HG03520 (cell line): ENCODE results near the gene RANBP9.

Experiments
- ATAC-seq: cut with Tn5 transposase; IDR thresholded peaks from one replicate; pipeline ENCODE4 v1.9.1; 2021; ENCODE audit warnings: mild to moderate bottlenecking, moderate library complexity; ENCODE audit not compliant: unreplicated experiment

RANBP9 gene

DNA sequence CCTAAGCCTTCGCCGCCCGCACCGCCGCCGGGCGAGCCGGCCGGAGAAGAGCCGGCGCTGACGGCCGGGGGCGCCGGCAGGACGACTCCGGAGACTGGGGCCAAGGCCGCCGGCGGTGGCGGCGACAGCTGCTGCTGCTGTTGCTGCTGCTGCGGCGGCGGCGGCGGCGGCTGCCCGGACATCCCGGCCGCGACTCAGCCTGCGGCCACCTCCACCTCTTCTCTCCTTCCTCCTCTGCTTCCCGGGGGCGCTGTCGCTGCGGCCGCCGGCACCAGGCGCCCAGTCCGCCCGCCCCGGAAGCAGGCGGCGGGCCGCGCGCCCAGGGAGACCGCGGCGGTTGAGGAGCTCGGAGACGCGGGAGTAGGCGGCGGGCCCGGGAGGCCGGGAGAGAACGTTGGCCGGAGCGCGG is 307 bp downstream of the RANBP9 start:
- ATAC-seq: peak; percentile 40

DNA sequence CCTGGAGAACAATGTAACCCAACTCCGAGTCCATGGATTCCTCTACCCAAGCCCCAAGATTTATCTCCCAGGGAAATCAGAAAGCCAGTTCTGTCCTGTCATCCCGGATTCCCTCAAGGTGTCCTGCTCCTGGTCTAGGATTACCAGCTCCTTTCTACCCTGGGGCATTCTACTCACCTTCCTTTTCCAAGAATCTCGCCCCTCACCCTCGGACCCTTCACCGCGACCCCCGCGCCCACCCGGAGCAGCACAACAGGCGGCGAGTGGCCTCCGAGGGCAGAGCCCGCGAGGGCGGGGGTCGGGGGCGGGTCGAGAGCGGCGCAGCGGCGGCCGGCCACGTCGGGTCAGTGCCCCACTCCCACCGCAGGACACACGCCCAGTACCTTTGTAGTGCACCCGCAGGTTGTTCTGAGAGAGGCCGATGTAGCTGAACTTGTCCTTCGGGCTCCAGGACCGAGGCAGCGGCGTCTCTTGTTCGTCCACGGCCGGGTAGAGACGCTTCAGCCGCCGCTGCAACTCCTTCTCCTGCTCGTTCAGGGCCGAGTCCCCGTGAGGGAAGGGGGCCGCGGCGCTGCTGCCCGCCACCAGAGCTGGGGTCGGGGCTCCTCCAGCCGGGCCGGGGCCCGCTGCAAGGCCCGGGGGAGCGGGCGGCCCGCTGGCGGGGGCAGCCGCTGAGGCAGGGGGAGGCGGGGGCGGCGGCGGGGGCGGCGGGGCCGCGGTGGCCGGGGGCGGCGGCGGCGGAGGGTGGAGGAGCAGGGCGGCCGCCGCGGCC is 897 bp downstream of the RANBP9 start:
- no peak for ATAC-seq

DNA sequence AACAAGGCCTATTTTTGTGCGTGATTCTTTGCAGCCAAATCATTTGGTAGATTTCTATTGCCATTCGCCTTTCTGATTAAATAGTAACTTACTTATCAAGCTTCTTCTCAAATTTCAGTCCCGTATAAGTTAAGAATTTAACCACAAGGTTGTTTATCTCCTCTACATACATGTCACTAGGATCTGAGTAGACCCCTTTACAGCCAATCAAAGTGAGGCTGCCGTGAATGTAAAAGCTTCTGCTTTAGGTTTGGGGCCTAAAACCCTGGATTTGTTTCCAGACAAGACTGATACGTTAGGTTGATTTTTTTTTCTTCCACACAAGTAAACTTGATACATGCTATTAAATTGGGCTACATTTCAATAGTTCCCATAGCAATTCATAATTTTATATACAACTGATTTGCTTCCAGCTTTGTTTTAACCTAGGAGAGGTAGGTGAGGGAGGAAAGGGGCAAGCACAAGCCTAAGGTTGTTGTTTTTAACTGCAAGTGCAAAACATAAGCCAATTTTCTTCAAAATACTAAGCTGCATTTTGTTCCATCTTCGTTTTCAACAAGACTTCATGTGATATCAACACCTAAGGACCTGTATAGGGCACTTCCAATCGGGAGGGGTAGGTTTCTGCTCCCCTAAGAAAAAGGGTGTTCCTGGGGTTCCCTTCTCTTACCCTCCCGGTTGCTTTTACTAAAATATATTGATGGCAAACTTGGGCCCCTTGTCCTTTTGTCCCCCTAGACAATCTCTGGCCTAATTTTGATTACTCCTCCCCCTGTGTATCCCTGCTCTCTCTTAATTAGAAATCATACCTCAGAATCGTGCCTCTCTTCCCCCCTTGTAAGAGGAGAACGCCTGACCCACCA is 1.7 kb downstream of the RANBP9 start:
- ATAC-seq: no peak

DNA sequence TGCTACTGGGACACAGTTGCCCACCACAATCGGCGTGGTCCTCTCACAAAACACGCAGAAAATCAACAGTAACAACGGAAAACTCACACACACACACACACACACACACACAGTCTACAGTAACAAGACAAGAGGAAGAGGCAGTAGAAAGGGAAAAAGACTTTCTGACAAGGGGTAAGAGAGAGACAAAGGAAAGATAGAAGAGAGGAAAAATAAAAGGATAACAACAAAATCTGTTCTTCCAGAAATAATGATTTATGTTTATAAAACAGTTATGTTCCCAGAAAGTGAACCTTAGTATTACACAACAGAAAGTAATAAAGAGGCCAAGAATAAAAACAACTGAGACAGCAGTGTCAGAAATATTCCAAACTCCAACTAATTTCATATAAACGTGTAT is 2.9 kb downstream of the RANBP9 start:
- no peak for ATAC-seq

DNA sequence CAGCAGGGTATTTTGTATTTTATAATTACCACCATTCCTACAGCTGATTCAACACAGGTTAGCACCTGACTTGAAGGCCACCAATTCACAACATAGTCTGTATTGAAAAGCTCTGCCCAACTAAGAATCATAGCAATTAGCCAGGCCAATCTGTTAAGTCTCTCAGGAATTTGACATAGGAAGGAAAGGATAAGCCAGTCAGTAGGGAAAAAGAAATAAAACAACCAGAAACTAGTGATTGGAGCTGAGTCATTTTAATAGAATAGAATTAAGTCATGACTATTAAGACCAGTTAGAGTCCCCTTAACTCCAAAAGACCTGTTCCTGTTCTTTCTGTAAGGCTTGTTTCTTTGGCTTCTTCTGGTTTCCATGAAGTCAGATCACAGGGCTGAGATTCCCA is 8.1 kb downstream of the RANBP9 start:
- no peak for ATAC-seq

DNA sequence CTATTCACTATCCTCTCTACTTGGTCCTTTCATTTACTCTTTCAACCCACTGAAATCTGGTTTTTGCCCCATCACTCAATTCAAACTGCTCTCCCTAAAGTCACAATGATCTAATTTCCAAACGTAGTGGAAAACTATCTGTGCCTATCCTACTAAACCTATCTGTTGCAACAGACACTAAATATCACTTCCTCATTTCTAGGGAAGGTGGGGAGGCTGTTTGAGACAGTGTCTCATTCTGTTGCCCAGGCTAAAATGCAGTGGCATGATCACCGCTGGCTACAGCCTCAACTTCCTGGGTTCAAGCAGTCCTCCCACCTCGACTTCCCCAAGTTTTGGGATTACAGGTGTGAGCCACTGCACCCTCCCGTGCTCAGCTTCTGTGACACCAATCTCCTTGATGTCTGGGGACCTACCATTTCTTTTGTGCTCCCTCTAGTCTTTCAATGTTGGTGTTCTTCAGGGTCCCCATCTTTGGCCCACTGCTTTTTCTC is 8.8 kb downstream of the RANBP9 start:
- ATAC-seq: no peak

DNA sequence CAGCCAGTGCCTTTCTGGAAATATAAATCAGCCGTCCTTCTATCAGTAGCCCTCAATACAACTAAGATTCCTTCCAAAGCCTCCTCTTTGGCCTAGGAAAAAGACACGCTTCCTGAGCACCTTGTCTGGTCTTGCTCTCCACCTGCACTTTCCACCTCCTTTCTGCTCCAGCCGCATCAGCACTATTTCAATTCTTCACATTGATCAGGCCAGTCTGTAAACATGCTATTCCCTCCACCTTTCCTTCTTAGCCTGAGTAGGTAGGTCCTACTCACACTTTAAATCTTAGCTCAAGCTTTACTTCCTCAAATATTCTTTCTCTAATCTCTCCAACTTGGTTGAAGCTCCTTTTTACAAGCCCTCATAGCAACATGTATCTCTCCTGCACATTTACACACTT is 11.4 kb downstream of the RANBP9 start:
- no peak for ATAC-seq

DNA sequence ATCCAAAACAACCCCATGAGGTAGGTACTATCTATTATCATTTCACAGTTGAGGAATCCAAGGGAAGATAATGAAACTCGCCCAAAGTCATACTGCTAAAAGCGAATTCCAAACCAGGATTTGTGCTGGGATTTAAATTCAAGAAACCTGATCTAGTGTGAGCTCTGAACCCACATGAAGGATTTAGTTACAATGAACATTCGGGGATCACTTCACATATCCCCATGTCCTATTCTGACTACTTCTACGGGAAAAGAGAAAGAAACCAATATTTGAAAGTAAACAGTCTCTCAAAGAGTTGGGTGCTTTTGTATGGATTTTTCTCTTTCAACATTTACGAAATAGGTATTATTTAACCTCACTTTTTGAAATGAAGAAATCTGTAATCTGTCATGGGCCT is 12.9 kb downstream of the RANBP9 start:
- no peak for ATAC-seq

DNA sequence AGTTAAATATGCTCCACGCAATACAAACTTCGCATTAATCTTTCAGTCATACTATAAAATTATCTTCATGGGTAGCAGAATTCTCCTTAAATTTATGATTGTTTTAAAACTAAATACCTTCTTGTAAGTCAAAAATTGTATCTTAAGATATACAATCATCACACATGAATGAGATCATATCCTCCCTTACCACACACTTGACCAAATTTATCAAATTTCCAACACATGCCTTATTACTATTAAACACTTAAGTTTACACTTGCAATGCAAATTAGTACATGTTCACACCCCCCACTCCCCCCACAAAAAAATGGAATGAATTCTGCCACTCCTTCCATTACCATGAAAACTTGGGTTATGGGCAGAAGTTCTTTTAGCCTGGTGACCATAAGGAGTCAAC is 13.8 kb downstream of the RANBP9 start:
- ATAC-seq: no peak

DNA sequence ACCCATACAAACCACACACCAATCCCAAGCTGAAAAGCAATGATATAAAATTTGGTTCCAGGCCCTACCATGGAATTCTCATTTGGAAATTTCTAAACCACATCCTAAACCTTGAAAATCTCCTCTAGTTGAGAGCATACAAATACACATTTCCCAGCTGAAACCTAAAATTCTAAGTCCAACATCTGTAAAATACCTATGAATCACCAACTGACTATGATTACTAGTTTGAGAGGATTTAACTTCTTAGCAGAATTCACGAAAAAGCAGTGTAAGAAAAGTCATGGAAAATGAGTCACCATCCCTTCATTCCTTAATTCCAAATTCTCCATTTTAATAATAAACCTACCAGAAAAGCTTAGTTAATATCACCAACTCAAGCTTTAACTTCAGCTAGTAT is 15.4 kb downstream of the RANBP9 start:
- ATAC-seq: no peak

DNA sequence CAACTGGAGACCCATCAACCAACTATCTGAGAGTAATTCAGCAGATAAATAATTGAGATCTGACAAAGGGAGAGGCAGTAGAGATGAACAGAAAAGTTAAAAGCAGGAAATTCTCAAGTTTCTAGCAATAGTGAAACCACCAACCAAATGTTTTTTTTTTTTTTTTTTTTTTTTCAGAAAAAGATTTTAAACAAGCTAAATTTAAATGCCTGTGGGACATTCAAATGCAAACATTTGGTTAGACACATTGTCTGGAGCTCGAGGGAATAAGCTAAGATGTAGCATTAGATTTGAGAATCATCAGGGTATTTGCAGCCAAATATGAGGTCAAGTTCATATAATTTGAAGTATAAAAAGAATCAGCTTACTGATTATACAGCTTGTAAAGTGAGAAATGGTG is 16.4 kb downstream of the RANBP9 start:
- no peak for ATAC-seq

DNA sequence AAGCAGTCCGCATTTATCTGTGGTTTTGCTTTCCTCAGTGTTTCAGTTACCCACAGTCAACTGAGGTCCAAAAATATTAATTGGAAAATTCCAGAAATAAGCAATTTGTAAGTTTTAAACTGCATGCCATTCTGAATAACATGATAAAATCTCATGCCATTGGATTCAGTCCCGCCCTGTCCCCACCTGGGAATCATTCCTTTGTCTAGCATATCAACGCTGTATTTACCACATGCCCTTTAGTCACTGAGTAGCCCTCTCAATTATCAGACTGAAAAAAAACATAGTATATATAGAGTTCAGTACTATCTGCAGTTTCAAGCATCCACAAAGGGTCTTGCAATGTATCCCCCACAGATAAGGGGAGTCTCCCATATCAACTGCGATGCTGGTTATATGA is 17.1 kb downstream of the RANBP9 start:
- no peak for ATAC-seq

DNA sequence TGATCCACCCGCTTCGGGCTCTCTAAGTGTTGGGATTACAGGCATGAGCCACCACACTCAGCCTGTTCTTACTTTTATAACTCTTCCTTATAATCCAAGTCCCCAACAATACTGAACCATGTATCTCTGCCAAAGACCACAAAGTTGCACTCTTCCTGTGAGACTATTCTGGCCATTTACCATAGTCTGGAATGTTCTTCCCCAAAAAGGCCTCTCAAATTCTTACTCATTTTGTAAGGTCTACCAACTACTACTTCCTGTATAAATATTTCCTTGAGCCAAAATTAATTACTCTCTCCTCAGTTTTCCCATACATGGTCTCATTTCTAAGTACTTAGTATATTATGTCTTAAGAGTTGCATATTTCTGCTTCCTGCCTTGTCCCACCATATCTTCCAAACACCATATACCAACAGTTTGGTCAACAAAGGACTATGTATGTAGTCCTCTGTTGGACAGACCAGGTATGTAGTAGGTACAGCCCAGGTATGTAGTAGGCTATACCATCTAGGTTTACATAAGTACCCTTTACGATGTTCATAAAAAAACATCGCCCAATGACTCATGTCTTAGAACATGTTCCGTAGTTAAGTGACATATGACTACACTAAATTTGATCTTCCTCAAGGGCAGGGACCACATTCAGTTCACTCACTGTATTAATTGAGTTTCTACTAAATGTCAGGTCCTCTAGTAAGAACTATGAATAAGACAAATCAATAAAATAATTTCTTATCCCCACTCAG is 22.0 kb downstream of the RANBP9 start:
- ATAC-seq: no peak

DNA sequence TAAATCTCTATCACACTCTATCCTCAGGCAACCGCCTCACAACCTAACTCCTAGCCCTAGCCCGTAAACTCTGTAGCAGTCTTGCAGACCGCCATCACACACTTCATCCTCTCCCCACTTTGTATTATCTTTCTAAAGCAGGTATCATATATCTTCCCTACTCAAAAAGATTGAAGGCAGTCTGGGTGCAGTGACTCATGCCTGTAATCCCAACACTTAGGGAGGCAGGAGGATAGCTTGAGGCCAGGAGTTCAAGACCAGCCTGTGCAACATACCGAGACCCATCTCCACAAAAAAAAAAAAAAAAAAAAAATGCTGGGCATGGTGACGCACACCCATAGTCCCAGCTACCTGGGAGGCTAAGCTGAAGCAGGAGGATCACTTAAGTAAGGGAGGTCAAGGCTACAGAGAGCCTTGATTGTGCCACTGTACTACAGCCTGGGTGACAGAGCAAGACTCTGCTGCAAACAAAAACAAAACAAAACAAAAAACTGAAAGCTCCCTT is 22.9 kb downstream of the RANBP9 start:
- no peak for ATAC-seq

DNA sequence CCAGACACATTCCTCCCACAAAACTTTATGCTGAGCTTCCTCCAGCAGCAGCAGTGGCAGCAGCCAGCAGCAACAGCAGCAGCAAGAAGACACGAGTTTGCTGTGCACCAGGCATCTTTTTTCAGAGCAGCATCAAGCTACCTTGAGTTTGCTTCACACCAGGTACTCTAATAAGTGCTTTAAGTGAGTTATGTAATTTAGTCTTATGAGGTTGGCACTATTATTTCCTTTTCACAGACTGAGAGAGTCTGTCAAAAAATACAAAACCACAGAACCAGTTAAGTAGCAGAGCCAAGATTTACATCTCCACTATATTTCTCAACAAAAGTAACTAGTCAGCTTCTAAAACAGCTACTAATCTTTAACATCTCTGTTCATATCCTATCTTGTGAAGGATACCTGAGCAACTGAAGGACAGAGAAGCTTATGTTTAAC is 23.7 kb downstream of the RANBP9 start:
- ATAC-seq: no peak

DNA sequence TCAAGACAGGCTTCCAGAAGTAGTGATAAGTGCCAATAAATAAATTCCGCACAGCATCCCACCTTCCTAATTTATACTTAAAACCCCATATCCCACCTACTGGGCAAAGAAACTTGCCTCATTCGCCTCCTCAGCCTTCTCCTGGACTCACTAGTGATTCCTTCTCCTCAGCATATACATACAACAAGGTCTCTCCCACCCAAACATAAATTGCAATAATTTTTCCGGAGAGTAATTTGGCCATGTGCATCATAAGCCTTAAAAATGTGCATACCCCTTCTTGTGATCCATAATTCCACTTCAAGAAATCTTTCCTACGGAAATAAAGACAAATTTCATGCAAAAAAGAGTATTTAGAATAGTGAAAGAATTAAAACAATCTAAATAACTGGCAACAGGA is 26.8 kb downstream of the RANBP9 start:
- ATAC-seq: no peak

DNA sequence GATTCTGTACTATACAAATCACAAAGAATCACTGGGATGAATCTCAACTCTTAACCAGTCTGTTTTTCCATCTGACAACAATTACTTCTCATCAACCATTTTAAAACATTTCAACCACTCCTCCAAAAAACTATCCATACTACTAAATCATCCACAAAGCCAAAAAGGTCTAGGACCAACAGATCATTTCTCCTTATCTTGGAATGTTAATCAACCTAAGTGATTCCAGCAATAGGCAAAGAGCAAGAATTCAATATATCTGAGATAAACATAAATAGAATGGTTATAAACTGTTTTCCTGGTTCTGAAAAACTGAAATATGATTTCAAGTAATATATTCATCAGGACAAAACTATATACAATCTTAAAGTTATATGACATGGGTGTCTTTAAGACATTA is 28.6 kb downstream of the RANBP9 start:
- ATAC-seq: no peak

DNA sequence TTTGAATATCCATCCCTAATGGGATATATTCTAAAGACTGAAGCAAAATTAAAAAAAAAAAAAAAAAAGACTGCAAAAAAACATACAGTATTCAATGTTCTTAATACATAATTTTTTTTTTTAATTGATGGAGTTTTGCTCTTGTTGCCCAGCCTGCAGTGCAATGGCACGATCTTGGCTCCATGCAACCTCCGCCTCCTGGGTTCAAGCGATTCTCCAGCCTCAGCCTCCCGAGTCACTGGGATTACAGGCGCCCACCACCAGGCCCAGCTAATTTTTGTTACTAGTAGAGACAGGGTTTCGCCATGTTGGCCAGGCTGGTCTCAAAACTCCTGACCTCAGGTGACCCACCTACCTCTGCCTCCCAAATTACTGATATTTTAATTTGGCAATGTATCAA is 29.3 kb downstream of the RANBP9 start:
- no peak for ATAC-seq

DNA sequence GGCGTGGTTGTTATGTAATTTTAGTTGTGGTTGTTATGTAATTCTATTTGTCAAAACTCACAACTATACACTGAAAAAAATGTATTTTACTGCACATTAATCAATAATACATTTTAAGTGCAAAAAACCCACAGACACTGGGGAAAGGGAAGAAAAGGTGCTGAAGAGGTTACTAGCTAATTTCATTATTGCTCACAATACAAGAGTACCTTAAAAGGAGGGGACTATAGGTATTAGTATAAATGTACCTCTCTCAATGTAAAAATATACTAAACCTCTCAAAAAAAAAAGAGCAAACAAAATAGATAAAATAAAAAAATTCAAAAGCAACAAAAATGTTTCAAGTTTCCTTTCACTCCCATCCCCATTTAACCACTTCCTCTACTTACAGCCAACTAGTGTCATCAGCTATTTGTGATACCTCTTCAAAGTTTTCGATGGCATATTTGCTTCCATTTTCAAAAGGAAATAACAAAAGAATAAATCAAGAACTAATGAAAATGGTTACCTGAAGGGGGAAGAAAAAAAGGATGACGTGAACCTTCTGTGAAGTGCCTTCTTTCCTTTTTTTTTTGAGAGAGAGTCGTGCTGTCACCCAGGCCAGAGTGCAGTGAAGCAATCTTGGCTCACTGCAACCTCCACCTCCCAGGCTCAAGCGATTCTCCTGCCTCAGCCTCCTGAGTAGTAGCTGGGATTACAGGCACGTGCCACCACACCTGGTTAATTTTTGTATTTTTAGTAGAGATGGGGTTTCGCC is 30.2 kb downstream of the RANBP9 start:
- no peak for ATAC-seq

DNA sequence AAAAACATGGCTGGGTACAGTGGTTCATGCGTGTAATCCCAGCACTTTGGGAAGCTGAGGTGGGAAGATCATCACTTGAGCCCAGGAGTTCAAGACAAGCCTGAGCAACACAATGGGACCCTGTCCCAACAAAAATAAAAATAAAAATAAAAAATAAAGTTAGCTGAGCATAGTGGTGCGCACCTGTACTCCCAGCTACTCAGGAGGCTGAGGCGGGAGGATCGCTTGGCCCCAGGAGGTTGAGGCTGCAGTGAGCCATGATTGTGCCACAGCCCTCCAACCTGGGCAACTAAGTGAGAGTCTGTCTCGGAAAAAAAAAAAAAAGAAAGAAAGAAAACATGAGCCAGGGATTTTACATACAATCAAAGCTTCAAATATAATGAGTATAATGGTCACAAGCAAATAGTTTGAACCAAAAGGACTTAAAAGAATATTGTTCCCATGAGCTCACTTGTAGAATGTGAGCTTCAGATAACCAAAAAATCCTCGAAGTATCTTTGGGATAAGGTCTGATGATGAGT is 31.1 kb downstream of the RANBP9 start:
- no peak for ATAC-seq
